HepG2 (cell line): ENCODE data around the gene ACP1. TPM values are rescaled to one million over a fixed set of nuclear protein-coding genes. Genes with fewer than 3 reads are reported as not detected.

Source experiments
- BCL3 ChIP-seq: sonication (generic); formaldehyde crosslinking; IDR thresholded peaks from 2 replicates; pipeline ENCODE4 v1.5.1; 2020; ENCODE audit warnings: mild to moderate bottlenecking, missing genetic modification reagents, moderate library complexity
- HNF4G ChIP-seq, 2 experiments: sonication (generic) in 1 of 2; formaldehyde crosslinking in 1 of 2; IDR thresholded peaks; 2 replicates each; pipeline versions ENCODE4 v1.4.0 to v1.6.1; 2011 to 2020; ENCODE audit warnings: borderline replicate concordance in 2 of 2, low read depth in 2 of 2, mild to moderate bottlenecking in 2 of 2, low read length in 1 of 2, missing genetic modification reagents in 1 of 2, moderate library complexity in 1 of 2
- JUN ChIP-seq: sonication (generic); formaldehyde crosslinking; IDR thresholded peaks from 2 replicates; pipeline ENCODE4 v1.4.0; 2020; ENCODE audit warnings: mild to moderate bottlenecking, missing genetic modification reagents
- KAT2B ChIP-seq: fragments of 150-350 bp; IDR thresholded peaks from 2 replicates; pipeline ENCODE4 v1.6.1; 2014; ENCODE audit warnings: low read depth, low read length, borderline replicate concordance
- RBFOX2 ChIP-seq: fragments of 200-400 bp; formaldehyde crosslinking; IDR thresholded peaks from 2 replicates; pipeline ENCODE4 v1.6.1; 2017; ENCODE audit warnings: low read depth, mild to moderate bottlenecking, low read length
- RELA ChIP-seq: sonication (generic); formaldehyde crosslinking; IDR thresholded peaks from 2 replicates; pipeline ENCODE4 v1.4.0; 2020; ENCODE audit warnings: missing genetic modification reagents
- SP140L ChIP-seq: sonication (generic); formaldehyde crosslinking; IDR thresholded peaks from 2 replicates; pipeline ENCODE4 v1.4.0; 2020; ENCODE audit warnings: missing genetic modification reagents, borderline replicate concordance
- TBL1XR1 ChIP-seq: fragments of 150-350 bp; IDR thresholded peaks from 2 replicates; pipeline ENCODE4 v1.6.1; 2014; ENCODE audit warnings: borderline replicate concordance, low read length; ENCODE audit not compliant: partially characterized antibody
- TP53 ChIP-seq: sonication (generic); formaldehyde crosslinking; conservative IDR thresholded peaks from 2 replicates; pipeline ENCODE4 v1.4.0; 2020; ENCODE audit warnings: missing genetic modification reagents
- ZC3H4 ChIP-seq: sonication (generic); formaldehyde crosslinking; IDR thresholded peaks from 2 replicates; pipeline ENCODE4 v1.4.0; 2020; ENCODE audit warnings: missing genetic modification reagents, borderline replicate concordance
- ZNF318 ChIP-seq: sonication (generic); formaldehyde crosslinking; IDR thresholded peaks from 2 replicates; pipeline ENCODE4 v1.4.0; 2020; ENCODE audit warnings: mild to moderate bottlenecking, missing genetic modification reagents
- ZNF382 ChIP-seq: sonication (generic); formaldehyde crosslinking; IDR thresholded peaks from 2 replicates; pipeline ENCODE4 v1.5.0; 2020; ENCODE audit warnings: missing genetic modification reagents, mild to moderate bottlenecking, borderline replicate concordance
- ZNF674 ChIP-seq: sonication (generic); formaldehyde crosslinking; IDR thresholded peaks from 2 replicates; pipeline ENCODE4 v1.5.0; 2020; ENCODE audit warnings: low read depth, mild to moderate bottlenecking, missing genetic modification reagents
- ZNF792 ChIP-seq: IDR thresholded peaks from 2 replicates; pipeline ENCODE4 v1.6.1; 2016
- ZNF841 ChIP-seq: sonication (generic); formaldehyde crosslinking; IDR thresholded peaks from 2 replicates; pipeline ENCODE4 v1.8.1; 2023; ENCODE audit warnings: missing genetic modification reagents, borderline replicate concordance
- polyA plus RNA-seq, 8 experiments: library from polyadenylated mRNA; depleted of rRNA in 3 of 8; stranded (reverse) in 7 of 8; unstranded in 1 of 8; fragments of >200 nt; fragmentation: Illumina TruSeq in 4 of 8; extraction: Trizol in 4 of 8; gene quantifications; 2 replicates each; pipeline versions ENCODE4 v1.2.1 to v1.2.3, GENCODE V29; 2011 to 2016; ENCODE audit warnings: low read depth in 4 of 8, missing spikeins in 1 of 8, mixed read lengths in 1 of 8; ENCODE audit not compliant: insufficient read depth in 1 of 8
- total RNA-seq, 5 experiments: library from RNA; depleted of rRNA; stranded (reverse); fragments of >200 nt; fragmentation: Illumina TruSeq; extraction: Trizol; gene quantifications; 2 replicates each; pipeline ENCODE4 v1.2.3, GENCODE V29; 2016; ENCODE audit warnings: low read depth in 1 of 5

Gene ACP1
- total and polyA plus RNA-seq, 2 of the 13 experiments (the other 11 are each of a cell fraction or from before 2014, with no cell fraction given): 246 to 348 TPM

- no peak for TF ChIP-seq ZNF318 (CRISPR knock-in tag)
- peak; percentile 54; the same call in 1 of the 2 replicates for TF ChIP-seq RBFOX2
- TF ChIP-seq ZNF674 (CRISPR knock-in tag): no peak
- TF ChIP-seq KAT2B: no peak
- TF ChIP-seq ZNF841 (CRISPR knock-in tag): no peak
- no peak for TF ChIP-seq BCL3 (CRISPR knock-in tag)
- TF ChIP-seq ZNF792: no peak
- no peak for TF ChIP-seq TP53
- no peak for TF ChIP-seq TBL1XR1
- no peak for TF ChIP-seq SP140L
- TF ChIP-seq JUN: 0 out of 2 replicates have a peak, but pooled peaks have one; percentile 28
- TF ChIP-seq ZC3H4 (CRISPR knock-in tag): no peak
- no peak for TF ChIP-seq ZNF382 (CRISPR knock-in tag)
- TF ChIP-seq RELA (CRISPR knock-in tag): no peak
- TF ChIP-seq HNF4G (IDR thresholded peaks at IDR 0.05; ENCODE audit: borderline replicate concordance, low read depth, low read length): no peak
- TF ChIP-seq HNF4G (CRISPR knock-in tag; IDR thresholded peaks at IDR 0.05; ENCODE audit: borderline replicate concordance, low read depth): no peak
These were observed 1.6 kb upstream of the ACP1 start (continued) for GRCh38 chr2:263022-263738.
